Left ventricle myocardium inferior (tissue), 1 donor: Measurements from ENCODE around the gene RAB3A. TPM values are rescaled to one million over a fixed set of nuclear protein-coding genes. Genes with fewer than 3 reads are reported as not detected.

Experiments used
- DNase-seq: peaks from one replicate; pipeline ENCODE4 v3.0.0-alpha.2; 2020
- H3K27ac ChIP-seq: fragments of 200-600 bp; replicated peaks from 2 replicates; pipeline ENCODE4 v1.8.0; 2021
- H3K27me3 ChIP-seq: fragments of 200-600 bp; 2 replicates; pipeline ENCODE4 v1.8.0; 2021; ENCODE audit warnings: low read depth
- H3K36me3 ChIP-seq: fragments of 200-600 bp; 2 replicates; pipeline ENCODE4 v1.8.0; 2021
- H3K4me1 ChIP-seq: fragments of 200-600 bp; 2 replicates; pipeline ENCODE4 v1.8.0; 2021
- H3K4me3 ChIP-seq: fragments of 200-600 bp; 2 replicates; pipeline ENCODE4 v1.8.0; 2021; ENCODE audit warnings: mild to moderate bottlenecking, moderate library complexity
- H3K9me3 ChIP-seq: fragments of 200-600 bp; replicated peaks from 2 replicates; pipeline ENCODE4 v1.8.0; 2021
- intact Hi-C: fragments of 100-400 bp; cut with micrococcal nuclease; formaldehyde crosslinking; loops from one replicate; pipeline ENCODE4 v1.11.0; 2022
- total RNA-seq: library from RNA; stranded (reverse); fragmentation: NEBNext Ultra II Directional; extraction: Animal tissue kit (Norgen Biotek cat#: 25700); gene quantifications from one replicate; pipeline ENCODE4 v1.2.1, GENCODE V29; 2021
- TF ChIP-seq, protein P1 (sequence below): fragments of 200-600 bp; IDR thresholded peaks from 2 replicates; pipeline ENCODE4 v1.8.0; 2021; ENCODE audit warnings: antibody characterized with exemption, mild to moderate bottlenecking, borderline replicate concordance
- donor health status: DM: no; HTN: yes; CAD: no; lungs with severe emphysema.

RAB3A gene
- total RNA-seq, 1 donor from 2014 or later: 37.4 TPM

DNA sequence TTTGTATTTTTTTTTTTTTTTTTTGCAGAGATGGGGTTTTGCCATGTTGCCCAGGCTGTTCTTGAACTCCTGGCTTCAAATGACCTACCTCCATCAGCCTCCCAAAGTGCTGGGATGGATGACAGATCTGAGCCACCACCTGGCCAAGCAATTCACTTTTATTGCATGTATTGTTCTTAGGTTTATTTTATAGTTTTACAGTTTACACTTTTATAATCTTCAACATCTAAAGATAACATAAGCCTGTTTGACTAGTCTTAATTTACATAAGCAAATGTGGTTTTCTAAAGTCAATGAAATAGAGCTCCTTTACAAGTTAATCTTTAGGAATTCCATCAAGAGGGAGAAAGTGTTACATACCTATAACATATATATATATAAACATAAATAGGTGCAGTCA lies 20.3 kb downstream of the RAB3A start:
- Histone ChIP-seq H3K9me3 (no peaks in the 10 kb centered on the region), H3K27ac (no peak overlapping the region), H3K4me3 (no peak overlapping the region), H3K36me3 (no peaks in the 10 kb centered on the region), H3K4me1 (no peaks in the 10 kb centered on the region), H3K27me3 (no peaks in the 10 kb centered on the region)
- TF ChIP-seq, protein P1, sequence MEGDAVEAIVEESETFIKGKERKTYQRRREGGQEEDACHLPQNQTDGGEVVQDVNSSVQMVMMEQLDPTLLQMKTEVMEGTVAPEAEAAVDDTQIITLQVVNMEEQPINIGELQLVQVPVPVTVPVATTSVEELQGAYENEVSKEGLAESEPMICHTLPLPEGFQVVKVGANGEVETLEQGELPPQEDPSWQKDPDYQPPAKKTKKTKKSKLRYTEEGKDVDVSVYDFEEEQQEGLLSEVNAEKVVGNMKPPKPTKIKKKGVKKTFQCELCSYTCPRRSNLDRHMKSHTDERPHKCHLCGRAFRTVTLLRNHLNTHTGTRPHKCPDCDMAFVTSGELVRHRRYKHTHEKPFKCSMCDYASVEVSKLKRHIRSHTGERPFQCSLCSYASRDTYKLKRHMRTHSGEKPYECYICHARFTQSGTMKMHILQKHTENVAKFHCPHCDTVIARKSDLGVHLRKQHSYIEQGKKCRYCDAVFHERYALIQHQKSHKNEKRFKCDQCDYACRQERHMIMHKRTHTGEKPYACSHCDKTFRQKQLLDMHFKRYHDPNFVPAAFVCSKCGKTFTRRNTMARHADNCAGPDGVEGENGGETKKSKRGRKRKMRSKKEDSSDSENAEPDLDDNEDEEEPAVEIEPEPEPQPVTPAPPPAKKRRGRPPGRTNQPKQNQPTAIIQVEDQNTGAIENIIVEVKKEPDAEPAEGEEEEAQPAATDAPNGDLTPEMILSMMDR: no peak
- intact Hi-C loops: no loop called here
- no peak for DNase-seq

DNA sequence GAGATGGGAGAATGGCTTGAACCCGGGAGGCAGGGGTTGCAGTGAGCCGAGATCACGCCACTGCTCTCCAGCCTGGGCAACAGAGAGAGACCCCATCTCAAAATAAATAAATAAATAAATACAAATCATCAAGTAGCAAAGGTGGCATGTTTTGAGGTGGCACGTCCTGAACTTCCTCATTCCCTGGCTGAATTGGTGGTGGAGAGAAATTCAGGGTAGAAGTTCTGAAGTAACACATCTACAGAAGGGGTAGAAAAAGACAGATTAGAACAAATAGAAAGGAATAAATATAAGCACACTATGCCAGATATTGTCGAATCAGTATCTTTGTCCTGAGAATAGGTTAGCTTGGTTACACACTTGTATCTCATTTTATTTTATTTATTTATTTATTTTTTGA lies 23.9 kb downstream of the RAB3A start:
- H3K4me3 ChIP-seq: no peak overlapping the region
- no peak overlapping the region for H3K27ac ChIP-seq
- intact Hi-C loops: no loop called here
- TF ChIP-seq, protein P1: no peak
- no peaks in the 10 kb centered on the region for H3K9me3 ChIP-seq
- no peaks in the 10 kb centered on the region for H3K36me3 ChIP-seq
- peaks cover 4% of the 10 kb centered on the region for H3K4me1 ChIP-seq
- H3K27me3 ChIP-seq: no peaks in the 10 kb centered on the region
- DNase-seq: no peak

DNA sequence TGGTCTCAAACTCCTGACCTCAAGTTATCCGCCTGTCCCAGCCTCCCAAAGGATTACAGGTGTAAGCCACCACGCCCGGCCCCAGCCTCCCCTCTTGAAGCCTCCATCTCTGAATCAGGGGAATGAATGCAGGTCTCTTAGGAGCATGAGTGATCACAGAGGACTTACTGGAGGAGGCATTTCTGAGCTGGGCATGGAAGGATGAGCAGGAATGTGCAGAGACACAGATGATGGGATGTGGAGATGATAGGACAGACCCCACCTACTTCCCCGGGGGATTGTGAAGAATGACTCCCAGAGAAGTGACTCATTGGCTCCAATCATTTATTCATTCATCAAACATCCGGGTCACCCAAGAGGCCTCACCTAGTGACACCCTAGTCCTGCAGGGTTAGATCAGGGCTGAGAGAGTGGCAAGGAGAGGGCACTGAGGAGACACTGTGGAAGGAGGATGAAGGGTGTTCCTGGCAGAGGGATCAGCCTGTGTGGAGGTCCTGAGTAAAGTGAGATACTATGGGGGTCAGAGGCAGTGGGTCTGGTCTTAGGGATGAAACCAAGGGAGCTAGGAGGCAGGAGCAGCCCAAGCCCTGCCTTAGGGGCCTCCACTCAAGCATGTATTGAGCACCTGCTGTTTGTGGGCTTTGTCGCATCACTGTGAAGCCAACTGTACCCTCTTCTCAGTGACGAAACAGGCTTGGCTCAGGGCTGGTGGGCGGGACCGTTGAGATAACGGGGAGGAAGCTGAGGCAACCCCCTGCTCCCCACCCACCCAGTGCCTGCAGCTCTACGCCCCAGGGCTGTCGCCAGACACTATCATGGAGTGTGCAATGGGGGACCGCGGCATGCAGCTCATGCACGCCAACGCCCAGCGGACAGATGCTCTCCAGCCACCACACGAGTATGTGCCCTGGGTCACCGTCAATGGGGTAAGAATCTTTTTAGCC lies 27.2 kb downstream of the RAB3A start:
- Histone ChIP-seq H3K27ac (no peak overlapping the region), H3K9me3 (no peaks in the 10 kb centered on the region), H3K27me3 (no peaks in the 10 kb centered on the region), H3K4me3 (no peak overlapping the region), H3K36me3 (no peaks in the 10 kb centered on the region), H3K4me1 (peaks cover 37% of the 10 kb centered on the region)
- intact Hi-C loops: no loop called here
- DNase-seq: no peak
- TF ChIP-seq, protein P1: no peak

DNA sequence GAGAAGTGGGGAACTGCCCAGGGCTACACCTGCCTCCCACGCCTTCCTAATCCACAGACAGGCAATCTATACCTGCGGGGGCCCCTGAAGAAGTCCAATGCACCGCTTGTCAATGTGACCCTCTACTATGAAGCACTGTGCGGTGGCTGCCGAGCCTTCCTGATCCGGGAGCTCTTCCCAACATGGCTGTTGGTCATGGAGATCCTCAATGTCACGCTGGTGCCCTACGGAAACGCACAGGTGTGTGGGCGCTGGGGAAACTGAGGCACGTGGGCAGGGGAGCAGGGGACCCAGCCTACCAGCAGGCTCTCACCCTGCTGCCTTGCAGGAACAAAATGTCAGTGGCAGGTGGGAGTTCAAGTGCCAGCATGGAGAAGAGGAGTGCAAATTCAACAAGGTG lies 28.9 kb downstream of the RAB3A start:
- no peak for DNase-seq
- Histone ChIP-seq H3K4me1 (peaks cover 47% of the 10 kb centered on the region), H3K9me3 (no peaks in the 10 kb centered on the region), H3K36me3 (no peaks in the 10 kb centered on the region), H3K27ac (no peak overlapping the region), H3K27me3 (no peaks in the 10 kb centered on the region), H3K4me3 (peak overlapping the region; percentile 83)
- intact Hi-C loops: no loop called here
- TF ChIP-seq, protein P1: no peak

DNA sequence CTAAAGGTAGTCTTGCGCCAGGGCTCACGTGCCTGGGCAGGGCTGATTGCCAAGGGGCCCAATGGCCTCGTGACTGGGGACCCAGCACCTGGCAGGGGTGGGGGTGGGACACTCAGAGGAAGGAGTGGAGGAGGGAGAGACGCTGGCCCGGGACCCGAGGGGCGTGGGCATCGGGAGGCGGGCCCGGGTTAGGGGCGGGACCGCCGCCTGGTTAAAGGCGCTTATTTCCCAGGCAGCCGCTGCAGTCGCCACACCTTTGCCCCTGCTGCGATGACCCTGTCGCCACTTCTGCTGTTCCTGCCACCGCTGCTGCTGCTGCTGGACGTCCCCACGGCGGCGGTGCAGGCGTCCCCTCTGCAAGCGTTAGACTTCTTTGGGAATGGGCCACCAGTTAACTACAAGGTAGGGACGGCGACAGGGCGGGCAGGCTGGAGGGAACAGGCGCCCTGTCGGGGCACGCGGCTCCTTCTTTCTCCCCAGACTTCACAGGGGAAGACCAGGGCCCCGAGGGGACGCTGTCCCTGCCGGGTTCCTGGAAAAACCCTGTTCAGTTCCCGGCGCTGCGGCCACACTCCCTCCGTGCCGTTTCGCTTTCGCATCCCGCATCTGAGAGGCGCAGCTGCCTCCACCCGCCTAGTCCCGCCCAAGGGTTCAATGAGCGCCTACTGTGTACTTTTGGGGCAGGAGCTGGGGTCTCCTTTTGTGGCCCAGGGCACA lies 30.1 kb downstream of the RAB3A start, which contains the start of gene IFI30:
Gene IFI30 (plus strand): TSS at position 242 of the 717 bp plus-strand sequence. CDS start 29 bp downstream, at position 271.
- peak within 1 kb of the TSS; percentile 83 for H3K4me3 ChIP-seq
- peaks cover 47% of the 10 kb centered on the region for H3K4me1 ChIP-seq
- no peaks in the 10 kb centered on the region for H3K9me3 ChIP-seq
- peak; percentile 79 for DNase-seq
- intact Hi-C loops: no loop called here
- no peaks in the 10 kb centered on the region for H3K27me3 ChIP-seq
- peaks cover 8% of the 10 kb centered on the region for H3K36me3 ChIP-seq
- peak within 1 kb of the TSS; percentile 72 for H3K27ac ChIP-seq
- TF ChIP-seq, protein P1: no peak
